HT1080 (cell line): ENCODE results near the gene ITPR3. TPM values are rescaled to one million over a fixed set of nuclear protein-coding genes. Genes with fewer than 3 reads are reported as not detected.
"Not testable (repeated sequence)": the region's sequence is repeated elsewhere in the genome, so short reads cannot be mapped to it uniquely, and the experiment has no call there.

Experiments used
- DNase-seq: peaks from one replicate; pipeline ENCODE4 v3.0.0-alpha.2; 2015; ENCODE audit warnings: low read depth
- total RNA-seq: library from RNA; depleted of rRNA; stranded (reverse); fragments of >200 nt; shearing (Covaris generic); gene quantifications from 2 replicates; pipeline ENCODE4 v1.2.3, GENCODE V29; 2014

ITPR3 gene
- total RNA-seq, 1 experiment from 2014 or later, result 38.3 TPM

DNA sequence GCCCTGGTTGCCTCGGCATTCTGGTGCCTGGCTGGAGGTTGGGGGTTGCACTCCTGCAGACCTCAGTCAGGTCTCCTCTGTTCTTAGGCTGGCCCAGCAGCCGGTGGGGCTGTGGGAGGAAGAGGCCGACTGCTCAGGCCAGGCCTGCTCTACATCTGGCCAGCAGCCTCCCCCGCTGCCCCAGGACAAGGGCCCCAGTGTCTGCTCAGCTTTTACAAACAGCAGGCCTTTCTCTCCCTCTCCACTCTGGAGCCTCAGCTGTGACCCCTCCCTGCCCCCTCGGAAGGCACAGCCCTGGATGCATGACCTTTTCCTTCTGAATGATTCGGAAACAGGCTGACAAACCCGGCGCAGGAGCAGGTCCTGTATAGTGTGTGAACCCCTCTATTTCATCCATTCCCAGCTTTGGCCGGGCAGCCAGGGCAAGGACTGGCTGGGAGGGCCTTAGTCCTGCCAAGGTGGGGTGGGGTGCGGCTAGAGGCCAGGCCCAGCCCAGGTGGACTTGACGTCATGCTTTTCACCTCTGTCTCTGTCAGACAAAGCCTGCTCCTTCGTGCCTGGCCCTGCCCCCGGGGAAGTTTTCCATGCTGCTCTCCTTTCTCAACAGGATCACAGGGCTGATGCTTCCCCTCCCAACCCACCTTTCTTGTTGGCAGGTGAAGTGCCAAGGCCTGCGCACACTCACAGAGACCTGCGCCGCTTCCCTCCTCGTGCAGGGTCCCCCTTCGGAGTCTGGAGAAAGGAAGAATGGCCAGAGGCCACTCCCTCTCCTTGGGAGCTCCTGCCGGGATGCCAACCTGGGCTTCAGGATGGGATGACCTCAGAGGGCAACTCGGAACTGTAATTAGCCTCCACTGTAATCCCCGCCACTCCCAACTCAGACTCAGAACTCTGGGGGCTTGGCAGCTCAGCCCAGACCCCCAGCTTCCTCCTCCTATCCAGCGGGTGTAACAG, 10.1 kb upstream of the ITPR3 start:
- DNase-seq, result no peak

DNA sequence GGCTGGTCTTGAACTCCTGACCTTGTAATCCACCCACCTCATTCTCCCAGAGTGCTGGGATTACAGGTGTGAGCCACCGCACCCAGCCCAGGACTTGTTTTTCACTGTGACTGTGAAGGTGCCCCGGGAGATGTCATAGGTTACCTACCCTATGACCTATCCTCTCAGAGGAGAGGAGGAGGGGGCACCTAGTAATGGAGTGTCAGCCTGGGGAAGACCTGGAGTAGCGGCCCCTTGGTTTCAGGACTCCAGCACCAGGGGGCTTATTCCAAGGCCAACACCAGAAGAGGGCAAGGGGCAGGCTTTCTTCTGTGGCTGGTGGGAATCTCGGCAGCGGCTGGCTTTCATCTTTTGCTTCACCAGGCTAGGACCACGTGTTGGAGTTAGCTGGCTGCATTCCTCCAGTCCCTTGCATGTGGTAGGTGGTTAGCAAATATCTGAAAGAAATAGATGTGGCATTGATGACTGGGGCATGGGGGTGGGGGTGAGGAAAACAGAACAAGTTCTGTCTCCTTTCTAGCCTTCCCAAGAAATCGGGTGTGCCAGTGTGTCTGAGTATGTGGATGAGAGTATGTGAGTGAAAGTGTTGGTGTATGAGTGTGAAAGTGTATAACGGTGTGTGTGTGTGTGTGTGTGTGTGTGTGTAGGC, 7.9 kb upstream of the ITPR3 start:
- peak; percentile 77 for DNase-seq

DNA sequence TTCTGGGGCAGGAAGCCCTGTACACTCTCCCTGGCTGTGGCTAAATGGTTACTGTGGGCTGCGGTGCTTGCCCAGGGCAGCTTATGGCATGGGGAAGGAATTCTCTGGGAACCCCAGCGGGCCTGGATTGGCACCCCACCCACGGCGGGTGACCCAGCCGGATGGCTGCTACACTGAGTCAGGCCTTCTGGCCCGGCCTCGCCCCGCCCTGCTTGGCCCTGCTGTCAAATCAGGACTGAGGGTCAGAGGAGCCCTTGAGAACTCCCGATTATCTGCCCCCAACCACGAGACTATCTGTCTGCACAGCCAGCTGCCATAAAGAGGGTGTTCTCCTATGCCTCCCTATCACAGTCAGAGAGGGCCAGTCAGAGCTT, 7.3 kb upstream of the ITPR3 start:
- DNase-seq, result peak; percentile 83

DNA sequence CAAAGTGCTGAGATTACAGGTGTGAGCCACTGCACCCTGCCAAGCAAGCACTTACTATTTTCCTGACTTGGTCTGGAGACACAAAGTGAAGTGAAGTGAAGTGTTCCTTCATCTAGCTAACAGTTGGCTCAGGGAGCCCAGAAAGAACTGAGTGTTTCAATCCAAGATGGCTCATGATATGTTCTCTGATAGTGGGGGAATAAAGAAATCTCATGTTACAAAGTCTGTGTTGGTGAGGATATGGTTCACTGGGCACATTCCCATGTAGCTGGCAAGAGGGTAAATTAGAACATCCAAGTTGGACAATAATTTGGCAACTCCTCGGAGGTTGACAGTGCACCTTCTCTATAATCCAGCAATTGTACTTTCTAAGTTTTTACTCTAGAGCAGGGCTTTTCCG, 5.0 kb upstream of the ITPR3 start:
- DNase-seq, result no peak

DNA sequence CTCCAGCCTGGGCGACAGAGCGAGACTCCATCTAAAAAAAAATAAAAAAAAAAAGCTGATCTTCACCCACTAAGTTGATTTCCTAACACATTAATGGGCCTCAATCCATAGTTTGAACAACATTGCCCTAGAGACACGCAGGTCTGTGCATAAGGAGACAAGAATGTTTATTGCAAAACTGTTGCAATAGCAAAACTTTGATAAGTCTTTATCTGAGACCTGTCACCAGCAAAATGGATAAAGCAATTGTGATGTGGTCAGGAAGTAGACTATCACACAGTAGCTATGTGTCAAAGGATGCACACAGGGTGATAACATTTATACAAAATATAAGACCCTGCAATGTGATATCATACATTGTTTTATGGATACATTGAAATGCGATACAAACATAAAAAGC, 4.2 kb upstream of the ITPR3 start:
- DNase-seq, result no peak

DNA sequence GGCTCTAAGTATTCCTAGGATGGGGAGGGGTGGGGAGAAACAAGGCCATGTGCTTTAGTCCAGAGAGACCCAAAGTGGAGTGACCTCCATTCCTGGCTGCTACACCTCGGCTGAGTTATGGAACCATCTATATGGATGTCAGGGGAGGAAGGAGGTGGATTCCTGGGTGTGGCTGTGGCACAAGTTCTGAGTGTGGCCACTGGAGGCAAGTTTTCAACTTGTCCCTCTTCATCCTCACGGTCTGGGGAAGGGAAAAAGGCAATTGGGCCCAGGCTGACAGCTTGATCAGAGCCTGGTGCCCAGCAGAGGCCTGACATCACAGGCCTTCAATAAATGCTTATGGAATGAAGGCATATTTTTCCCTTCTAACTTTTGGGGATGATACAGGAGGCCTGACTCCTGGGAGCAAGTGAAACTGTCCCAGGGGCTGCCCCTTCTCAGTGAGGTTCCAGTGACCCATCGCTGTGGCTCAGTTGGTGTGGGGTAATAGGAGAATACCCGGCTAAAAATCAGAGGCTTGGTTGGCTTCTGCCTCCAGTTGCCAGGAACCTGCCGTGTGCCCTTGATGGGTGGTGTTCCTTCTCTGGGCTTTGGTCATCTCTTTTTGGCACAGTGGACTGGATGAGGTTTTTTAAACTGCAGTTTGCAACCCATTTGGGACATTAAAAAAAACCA, 1.8 kb upstream of the ITPR3 start:
- no peak for DNase-seq

DNA sequence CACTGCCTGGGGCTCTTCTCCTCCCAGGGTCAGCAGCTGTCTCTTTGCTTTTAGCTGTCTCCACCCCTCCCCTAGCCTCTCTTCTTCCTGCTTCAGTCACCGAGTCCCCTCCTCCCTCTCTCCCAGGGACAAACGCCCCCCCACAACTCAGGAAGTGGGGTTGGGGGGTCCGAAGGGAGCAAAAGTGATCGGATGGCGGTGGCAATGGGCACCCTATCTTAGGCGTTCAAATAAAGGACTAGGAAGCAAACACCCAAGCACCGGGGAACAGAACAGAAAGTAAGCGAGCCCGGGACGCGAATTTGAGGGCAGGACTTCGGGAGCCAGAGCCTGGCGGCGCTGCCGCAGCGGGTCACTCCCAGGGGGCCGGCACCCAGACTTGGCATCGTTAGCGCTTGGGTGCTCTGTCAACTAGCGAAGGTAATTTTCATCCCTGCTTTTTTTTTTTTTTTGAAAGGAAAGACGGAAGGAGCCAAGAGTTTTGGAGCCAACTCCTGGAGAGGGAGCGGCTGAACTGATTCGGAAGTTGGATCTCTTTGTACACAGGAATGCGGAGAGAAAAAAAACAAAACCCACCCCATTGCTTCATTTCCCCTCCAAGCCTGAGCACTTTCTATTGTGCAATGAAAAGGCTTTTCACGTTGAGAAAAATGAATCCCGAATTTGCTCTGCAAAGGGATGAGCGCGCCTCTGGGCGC, 815 bp upstream of the ITPR3 start:
- peak; percentile 58 for DNase-seq

DNA sequence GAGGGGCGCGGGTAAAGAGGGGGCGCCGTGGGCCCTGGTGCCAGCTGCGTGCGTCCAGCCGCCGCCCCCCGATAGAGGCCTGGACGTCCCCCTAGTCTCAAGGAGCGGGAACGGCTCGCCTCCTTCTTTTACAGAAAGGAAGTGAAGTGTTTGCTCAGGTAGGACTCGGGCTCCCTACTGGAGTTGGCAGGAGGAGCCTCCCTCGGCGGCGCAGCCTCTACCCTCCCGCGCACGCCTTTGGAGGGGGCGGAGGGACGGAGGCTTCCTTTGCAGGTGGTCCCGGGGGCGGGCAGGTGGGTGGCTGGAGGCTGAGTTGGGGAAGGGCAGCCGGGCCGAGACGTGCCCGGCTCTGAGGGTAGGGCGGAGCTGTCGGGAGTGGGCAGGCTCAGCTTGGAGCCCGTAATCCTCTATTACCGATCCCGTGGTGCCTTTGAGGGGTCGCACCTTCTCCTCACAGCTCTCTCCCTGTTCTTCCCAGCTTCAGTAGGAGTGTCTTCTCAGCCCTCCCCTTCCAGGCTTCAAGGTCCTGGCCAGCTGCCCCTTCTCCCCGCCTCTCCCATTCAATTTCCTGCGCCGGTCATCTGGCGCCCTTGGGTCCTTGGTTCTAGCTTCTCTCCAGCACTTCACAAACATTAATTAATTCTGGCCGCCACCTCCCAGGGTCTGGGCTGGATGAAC, 728 bp downstream of the ITPR3 start:
- peak; percentile 68 for DNase-seq

DNA sequence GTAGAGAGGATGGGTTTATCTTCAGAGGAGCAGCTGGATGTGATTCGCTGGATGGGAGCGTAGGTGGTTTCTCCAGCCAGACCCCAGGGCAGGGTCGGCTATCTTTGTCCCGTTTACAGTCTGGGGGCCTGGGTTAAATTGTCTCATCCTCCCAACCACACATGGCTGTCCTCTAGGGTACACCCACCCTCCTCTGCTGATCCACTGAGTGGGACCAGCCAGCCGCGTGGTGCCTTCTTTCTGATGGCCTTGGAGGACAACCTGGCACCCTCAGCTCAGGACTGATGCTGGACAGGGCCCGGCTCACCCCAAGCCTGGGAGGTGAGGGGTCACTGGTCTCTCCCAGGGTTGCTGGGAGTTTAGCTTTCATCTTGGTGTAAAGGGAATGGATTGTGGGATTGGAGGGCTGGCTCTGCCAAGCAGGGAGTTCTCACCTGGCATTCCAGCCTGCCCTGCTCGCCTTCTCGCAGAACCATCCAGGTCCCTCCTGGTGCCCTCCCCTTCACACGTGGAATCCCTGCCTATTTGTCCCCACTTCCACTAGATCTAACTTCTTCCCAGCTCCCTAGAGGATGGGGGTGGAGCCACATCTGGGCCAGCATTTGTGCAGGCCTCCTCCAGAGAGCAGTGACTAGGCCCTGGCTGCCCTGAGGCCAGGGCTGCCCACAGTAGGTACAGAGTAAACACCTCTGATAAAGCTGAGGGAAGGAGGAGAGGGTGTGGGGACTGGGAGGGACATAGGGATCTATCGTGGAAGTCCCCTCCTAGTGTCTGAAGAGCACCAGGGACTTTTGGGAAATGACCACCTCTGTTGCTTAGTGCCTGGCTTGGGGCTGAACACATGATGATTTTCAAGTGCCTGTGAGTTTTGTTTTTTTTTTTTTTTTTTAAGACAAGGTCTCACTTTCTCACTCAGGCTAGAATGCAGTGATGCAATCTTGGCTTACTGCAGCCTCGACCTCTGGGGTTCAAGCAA, 1.6 kb downstream of the ITPR3 start:
- DNase-seq, result peak; percentile 36

DNA sequence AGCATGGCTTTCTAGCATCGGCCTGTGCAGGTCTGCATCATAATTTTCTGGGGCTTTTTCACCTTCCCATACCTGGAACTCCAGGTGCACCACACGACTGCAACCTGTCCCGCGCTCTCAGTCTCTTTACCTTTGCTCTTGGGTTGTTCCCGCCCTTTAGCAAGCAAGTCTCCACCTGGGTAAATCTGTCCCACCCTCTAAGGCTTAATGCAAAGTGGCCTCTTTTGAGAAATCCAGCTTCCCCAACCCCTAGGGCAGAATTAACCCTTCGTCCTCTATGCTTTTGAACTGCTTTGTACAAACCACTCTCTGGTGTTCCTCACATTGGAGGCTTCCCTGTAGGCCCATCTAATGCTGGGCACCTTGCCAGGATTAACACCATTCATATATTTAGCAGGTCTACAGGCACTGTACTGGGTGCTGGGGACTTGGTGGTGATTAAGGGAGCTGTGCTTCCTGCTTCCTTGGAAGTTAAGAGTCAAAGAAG, 2.8 kb downstream of the ITPR3 start:
- DNase-seq, result no peak

DNA sequence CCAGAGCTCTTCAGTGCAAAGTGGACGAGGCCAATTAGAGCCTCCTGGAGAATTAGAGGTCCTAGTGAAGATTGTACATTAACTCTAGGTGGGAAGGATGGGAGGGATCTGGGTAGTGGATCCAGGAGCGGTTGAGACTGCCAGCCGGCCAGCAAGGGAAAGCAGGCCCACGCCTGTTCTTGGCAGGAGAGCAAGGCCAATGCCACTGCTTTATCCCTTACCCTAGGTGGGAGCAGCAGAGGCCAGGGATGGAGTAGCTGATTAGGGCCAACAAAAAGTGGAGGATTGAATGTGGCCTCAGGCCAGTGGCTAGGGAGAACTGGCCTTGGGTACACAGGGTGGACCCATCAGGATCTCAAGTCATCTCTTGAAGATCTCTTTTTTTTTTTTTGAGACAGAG, 3.7 kb downstream of the ITPR3 start:
- DNase-seq, result no peak

DNA sequence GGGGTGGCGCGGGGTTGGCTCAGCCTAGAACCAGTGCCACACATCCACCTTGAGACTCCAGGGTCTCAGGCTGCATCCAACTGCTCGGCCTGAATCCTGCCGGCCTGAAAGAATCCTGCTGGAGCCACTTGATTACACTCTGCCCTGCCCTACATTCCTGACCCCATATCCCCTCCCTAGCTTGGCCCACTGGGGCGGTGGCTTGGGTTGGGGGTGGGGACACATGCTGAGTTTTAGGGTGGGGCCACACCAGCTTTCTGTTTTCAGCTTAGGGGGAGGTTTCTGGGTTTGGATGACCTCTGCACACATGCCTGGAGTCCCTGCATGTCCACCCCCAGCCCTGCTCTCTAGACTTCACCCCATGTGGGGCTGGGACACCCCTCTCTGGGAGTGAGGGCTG, 6.8 kb downstream of the ITPR3 start:
- no peak for DNase-seq

DNA sequence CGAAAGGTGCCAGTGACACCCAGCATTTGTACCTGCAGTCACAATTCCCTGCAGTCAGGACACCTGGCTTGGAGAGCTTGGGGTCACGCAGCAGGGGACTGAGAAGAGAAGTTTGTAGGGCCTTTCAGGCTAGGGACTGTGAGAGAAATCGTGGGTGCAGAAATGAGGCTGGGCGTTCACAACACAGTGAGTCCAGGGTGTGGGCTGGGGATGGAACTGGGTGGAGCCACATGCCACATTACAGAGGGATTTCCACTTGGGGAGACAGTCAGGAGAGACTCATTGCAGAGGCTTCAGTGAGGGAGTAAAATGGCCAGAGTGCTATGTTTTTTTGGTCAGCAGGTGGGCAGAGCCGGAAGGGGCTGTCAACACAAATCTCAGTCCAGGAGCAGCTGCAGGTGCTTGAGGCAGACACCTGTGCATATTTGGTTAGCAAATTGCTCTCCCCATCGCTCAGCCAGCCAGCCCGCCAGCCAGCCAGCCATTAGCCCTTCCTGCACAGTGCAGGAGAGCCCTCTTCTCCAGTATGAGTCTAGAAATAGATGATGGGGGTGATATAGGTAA, 7.4 kb downstream of the ITPR3 start:
- no peak for DNase-seq

DNA sequence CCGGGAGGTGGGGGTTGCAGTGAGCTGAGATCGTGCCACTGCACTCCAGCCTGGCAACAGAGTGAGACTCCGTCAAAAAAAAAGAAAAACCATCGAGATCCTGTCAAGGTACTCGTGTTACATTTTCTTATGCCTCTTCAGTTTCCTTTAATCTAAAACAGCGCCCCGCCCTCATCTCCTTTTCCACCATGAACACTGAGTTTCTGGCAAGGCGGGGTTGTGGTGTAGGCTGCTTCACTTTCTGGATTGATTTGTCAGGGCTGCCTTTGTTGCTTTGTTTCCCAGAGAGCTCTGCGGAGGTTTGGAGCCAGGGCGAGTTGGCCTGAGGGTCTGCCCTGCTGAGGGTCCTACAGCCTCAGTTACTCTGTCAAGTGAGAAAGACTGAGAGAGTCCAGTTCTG, 8.9 kb downstream of the ITPR3 start:
- no peak for DNase-seq

DNA sequence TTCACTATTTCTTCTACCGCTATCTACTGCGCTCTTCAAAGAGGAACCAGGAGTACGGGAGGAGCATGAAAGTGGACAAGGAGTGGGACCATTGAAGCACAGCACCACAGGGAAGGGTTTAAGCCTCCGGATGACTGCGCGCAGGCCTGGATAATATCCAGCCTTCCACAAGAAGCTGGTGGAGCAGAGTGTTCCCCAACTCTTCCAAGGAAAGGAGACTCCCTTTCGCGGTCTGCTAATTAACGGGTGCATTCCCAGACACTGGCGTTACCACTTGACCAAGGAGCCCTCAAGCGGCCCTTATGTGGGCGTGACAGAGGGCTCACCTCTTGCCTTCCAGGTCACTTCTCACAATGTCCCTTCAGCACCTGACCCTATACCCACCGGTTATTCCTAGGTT, 10.4 kb downstream of the ITPR3 start:
- not testable (repeated sequence) for DNase-seq

DNA sequence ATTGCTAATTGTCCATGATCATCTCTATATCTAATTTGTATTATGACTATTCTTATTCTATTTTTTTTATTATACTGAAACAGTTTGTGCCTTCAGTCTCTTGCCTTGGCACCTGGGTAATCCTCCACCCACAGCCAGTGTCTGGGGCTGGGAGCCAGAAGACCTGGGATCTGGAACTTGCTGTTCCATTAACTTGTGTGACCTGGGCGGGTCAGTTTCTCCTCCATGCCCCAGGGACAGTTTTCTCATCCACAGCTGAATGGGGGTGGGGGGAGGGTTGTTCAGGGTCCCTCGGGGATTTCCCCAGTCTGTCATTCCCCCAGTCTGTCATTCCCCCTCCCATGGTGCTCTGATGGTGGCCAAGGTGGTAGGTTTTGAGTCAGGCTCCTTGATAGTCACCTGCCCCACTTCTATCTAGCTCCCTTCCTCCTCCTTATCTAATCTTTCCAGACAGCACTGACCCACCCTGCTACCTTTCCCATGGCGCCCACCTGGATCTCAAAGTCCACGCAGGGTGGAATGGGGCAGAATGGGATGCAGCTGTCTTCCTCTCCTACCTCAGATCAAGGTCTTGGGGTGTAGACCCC, 10.9 kb downstream of the ITPR3 start:
- DNase-seq, result no peak

DNA sequence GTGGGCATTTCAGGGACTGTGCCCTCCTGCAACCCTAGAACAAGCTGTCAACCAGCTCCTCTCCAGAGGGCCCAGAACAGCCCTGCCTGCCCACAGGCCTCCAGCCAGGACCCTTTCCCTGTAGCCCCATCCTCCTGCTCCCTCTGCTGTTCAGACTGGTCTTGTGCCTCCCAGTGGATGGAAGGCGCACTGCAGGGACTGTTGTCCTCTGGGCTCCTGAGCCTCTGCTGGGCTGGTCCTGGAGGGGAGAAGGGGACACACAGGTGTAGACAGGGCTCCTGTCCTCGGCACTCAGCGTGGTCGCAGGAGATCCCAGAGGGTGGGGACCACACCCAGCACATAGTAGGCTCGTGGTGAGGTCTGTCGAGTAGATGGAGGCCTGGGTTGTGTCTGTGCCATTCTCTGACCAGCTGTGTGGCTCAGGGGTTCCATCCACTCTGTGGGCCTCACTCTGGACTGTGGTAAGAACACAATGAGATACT, 11.5 kb downstream of the ITPR3 start:
- DNase-seq, result peak; percentile 45

DNA sequence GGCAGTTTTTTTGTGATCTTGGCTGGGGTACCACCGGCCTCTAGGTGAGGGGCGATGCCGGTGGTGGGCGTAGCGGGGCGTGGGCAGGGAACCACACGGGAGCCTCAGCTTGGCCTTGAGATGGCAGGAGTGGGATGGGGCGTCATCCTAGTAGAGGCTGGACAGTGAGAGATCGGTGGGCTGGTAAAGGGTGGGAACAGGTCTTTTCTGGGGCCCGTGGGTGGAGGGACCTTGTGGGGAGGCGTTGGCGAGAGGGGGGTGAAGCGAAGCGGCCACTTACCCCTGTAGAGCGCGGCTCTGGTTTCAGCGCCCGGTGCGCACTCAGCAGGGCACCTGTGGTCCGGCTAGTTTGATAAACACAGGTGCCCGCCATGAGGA, 12.0 kb downstream of the ITPR3 start:
- DNase-seq, result no peak
